Measurements from ENCODE around the gene CAND1.

- TF ChIP-seq MAX (IDR thresholded peaks at IDR 0.05): no peak
- no peak for TF ChIP-seq CTCF (IDR thresholded peaks at IDR 0.05; ENCODE audit: low read depth, low read length, missing input control)
- no peak for TF ChIP-seq TAF1 (conservative IDR thresholded peaks at IDR 0.05)
- TF ChIP-seq, protein P1, sequence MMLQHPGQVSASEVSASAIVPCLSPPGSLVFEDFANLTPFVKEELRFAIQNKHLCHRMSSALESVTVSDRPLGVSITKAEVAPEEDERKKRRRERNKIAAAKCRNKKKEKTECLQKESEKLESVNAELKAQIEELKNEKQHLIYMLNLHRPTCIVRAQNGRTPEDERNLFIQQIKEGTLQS (IDR thresholded peaks at IDR 0.05): no peak
These were observed 18.2 kb downstream of the CAND1 start for GRCh38 chr12:67287311-67287710.
